Right atrium auricular region (tissue), 2 donors: ENCODE measurements around the gene FRMPD2. TPM values are rescaled to one million over a fixed set of nuclear protein-coding genes. Genes with fewer than 3 reads are reported as not detected.
A peak's percentile ranks its signal among the peaks of the same experiment; 100 is the strongest.

ENCODE experiments used
- DNase-seq: peaks from one replicate; pipeline ENCODE4 v3.0.0-alpha.2; 2019; ENCODE audit warnings: low spot score
- H3K27ac ChIP-seq, 2 donors: fragments of 200-600 bp; sonication (generic); 1 replicate in 1 of 2; 2 replicates in 1 of 2; pipeline ENCODE4 v1.5.1; 2016 to 2019
- H3K27me3 ChIP-seq, 2 donors: fragments of 200-600 bp; sonication (generic); one replicate each; pipeline versions ENCODE4 v1.5.1 to v1.6.0; 2017 to 2019
- H3K36me3 ChIP-seq: fragments of 200-600 bp; sonication (generic); one replicate; pipeline ENCODE4 v1.5.1; 2016
- H3K4me1 ChIP-seq, 2 donors: fragments of 200-600 bp; sonication (generic); one replicate each; pipeline versions ENCODE4 v1.5.1 to v1.6.0; 2017 to 2019
- H3K4me3 ChIP-seq, 2 donors: fragments of 200-600 bp; sonication (generic); 1 replicate in 1 of 2; 2 replicates in 1 of 2; pipeline ENCODE4 v1.5.1; 2017 to 2019; ENCODE audit warnings: mild to moderate bottlenecking in 1 of 2, moderate library complexity in 1 of 2
- H3K9me3 ChIP-seq, 2 donors: fragments of 200-600 bp; sonication (generic); one replicate each; pipeline ENCODE4 v1.5.1; 2019
- CTCF ChIP-seq, 2 donors: fragments of 200-600 bp; sonication (generic); IDR thresholded peaks; one replicate each; pipeline ENCODE4 v1.5.1; 2019; ENCODE audit warnings: antibody characterized with exemption in 2 of 2
- total RNA-seq, 2 donors: library from RNA; depleted of rRNA; stranded (reverse); fragments of >200 nt; gene quantifications; one replicate each; pipeline ENCODE4 v1.1.0, GENCODE V29; 2016

FRMPD2 gene
- total RNA-seq, 2 donors from 2014 or later, result 1.2 to 7.5 TPM

GRCh38 chr10:48294431-48294830 is 19.9 kb upstream of the FRMPD2 start:
- Histone ChIP-seq H3K36me3 (no peaks in the 10 kb centered on the region), H3K4me1 (peaks cover 0 to 5% of the 10 kb centered on the region in 2 donors), H3K9me3 (peaks cover 0 to 4% of the 10 kb centered on the region in 2 donors), H3K27me3 (no peaks in the 10 kb centered on the region), H3K4me3 (no peak overlapping the region), H3K27ac (no peak overlapping the region)
- no peak for DNase-seq
- TF ChIP-seq CTCF (IDR thresholded peaks at IDR 0.05), result no peak

- no peak for TF ChIP-seq CTCF (IDR thresholded peaks at IDR 0.05)
- DNase-seq, result no peak
- H3K9me3 ChIP-seq, result peaks cover 0 to 4% of the 10 kb centered on the region in 2 donors
- H3K36me3 ChIP-seq, result no peaks in the 10 kb centered on the region
- no peak overlapping the region for H3K27ac ChIP-seq
- no peak overlapping the region for H3K4me3 ChIP-seq
- peaks cover 0 to 5% of the 10 kb centered on the region in 2 donors for H3K4me1 ChIP-seq
- H3K27me3 ChIP-seq, result no peaks in the 10 kb centered on the region
Measured at GRCh38 chr10:48292616-48293015, 18.1 kb upstream of the FRMPD2 start.

GRCh38 chr10:48291190-48291589 is 16.7 kb upstream of the FRMPD2 start:
- Histone ChIP-seq H3K4me1 (peaks cover 0 to 5% of the 10 kb centered on the region in 2 donors), H3K9me3 (peaks cover 0 to 4% of the 10 kb centered on the region in 2 donors), H3K27ac (no peak overlapping the region), H3K36me3 (no peaks in the 10 kb centered on the region), H3K4me3 (no peak overlapping the region), H3K27me3 (no peaks in the 10 kb centered on the region)
- no peak for TF ChIP-seq CTCF (IDR thresholded peaks at IDR 0.05)
- no peak for DNase-seq

DNA sequence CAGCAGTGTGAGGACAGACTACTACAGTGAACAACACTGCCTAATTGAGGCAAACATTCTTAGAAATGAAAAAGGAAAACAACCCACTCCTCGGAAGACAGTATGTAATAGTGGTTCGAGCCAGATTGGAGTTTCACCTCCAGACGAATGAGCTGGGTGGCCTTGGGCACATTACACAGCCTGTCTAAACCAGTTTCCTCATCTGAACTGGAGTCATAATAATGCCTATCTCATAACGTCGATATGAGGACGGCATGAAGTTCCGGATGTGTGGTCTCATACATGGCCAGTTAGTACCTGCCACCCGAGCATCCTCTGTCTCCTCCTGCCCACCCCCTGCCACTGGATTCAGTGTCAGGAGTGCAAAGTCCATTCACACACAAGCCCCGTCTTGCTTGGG is 15.8 kb upstream of the FRMPD2 start:
- no peak for TF ChIP-seq CTCF (IDR thresholded peaks at IDR 0.05)
- Histone ChIP-seq H3K4me1 (peaks cover 0 to 5% of the 10 kb centered on the region in 2 donors), H3K9me3 (peaks cover 0 to 4% of the 10 kb centered on the region in 2 donors), H3K4me3 (no peak overlapping the region), H3K27ac (no peak overlapping the region), H3K27me3 (no peaks in the 10 kb centered on the region), H3K36me3 (no peaks in the 10 kb centered on the region)
- no peak for DNase-seq

DNA sequence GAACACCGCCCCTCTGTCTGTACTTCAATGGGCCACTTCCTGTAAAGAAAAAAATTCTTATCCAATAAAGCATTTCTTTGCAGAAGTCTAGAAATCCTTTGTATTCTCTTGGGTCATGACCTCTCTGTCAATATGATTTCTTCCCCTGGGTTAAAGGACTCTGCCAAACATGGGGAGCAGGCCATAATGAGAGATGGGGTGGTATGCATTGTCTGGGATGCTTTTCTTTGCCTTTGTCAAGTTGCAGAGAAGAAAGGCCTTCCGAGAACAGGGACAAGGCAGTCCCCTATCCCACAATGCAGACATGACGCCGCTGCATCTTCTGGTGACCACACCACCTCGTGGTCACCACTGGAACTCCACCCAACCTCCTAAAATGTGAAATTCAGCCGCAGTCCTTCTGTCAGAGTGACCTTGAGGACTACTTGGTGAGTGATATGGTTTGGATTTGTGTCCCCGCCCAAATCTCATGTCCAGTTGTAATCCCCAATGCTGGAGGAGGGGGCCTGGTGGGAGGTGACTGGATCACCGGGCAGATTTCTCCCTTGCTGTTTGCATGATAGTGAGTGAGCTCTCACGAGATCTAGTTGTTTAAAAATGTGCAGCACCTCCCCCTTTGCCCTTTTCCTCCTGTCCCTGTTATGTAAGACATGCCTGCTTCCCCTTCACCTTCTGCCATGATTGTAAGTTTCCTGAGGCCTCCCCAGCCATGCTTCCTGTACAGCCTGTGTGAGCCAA is 15.2 kb upstream of the FRMPD2 start:
- Histone ChIP-seq H3K9me3 (peaks cover 0 to 4% of the 10 kb centered on the region in 2 donors), H3K4me3 (no peak overlapping the region), H3K27me3 (no peaks in the 10 kb centered on the region), H3K4me1 (peaks cover 0 to 5% of the 10 kb centered on the region in 2 donors), H3K36me3 (no peaks in the 10 kb centered on the region), H3K27ac (no peak overlapping the region)
- TF ChIP-seq CTCF (IDR thresholded peaks at IDR 0.05), result peak; percentile 73 to 92
- peak; percentile 67 for DNase-seq

GRCh38 chr10:48288661-48289060 is 14.2 kb upstream of the FRMPD2 start:
- H3K4me1 ChIP-seq, result peaks cover 0 to 5% of the 10 kb centered on the region in 2 donors
- peaks cover 0 to 12% of the 10 kb centered on the region in 2 donors for H3K9me3 ChIP-seq
- no peak overlapping the region for H3K27ac ChIP-seq
- H3K4me3 ChIP-seq, result no peak overlapping the region
- H3K36me3 ChIP-seq, result no peaks in the 10 kb centered on the region
- DNase-seq, result no peak
- TF ChIP-seq CTCF (IDR thresholded peaks at IDR 0.05), result no peak
- H3K27me3 ChIP-seq, result no peaks in the 10 kb centered on the region
